Cardiac muscle cell (in vitro differentiated cells and primary cell): ENCODE data around the gene PRRC2A. TPM values are rescaled to one million over a fixed set of nuclear protein-coding genes. Genes with fewer than 3 reads are reported as not detected.

ENCODE experiments used
- DNase-seq, 2 donors: peaks; one replicate each; pipeline versions ENCODE4 v3.0.0 to v3.0.0-alpha.2; 2010 to 2017; ENCODE audit warnings: low read depth in 1 of 2, low spot score in 1 of 2
- H3K27ac ChIP-seq: fragments of 200-600 bp; sonication (generic); 2 replicates; pipeline ENCODE4 v1.5.1; 2016
- H3K27me3 ChIP-seq: fragments of 200-600 bp; sonication (generic); 2 replicates; pipeline ENCODE4 v1.6.0; 2016; ENCODE audit warnings: control low read depth
- H3K36me3 ChIP-seq: fragments of 200-600 bp; sonication (generic); 2 replicates; pipeline ENCODE4 v1.5.1; 2016; ENCODE audit warnings: control low read depth
- H3K4me1 ChIP-seq: fragments of 200-600 bp; sonication (generic); 2 replicates; pipeline ENCODE4 v1.8.1; 2017; ENCODE audit warnings: low read depth, mild to moderate bottlenecking, mixed run types
- H3K4me3 ChIP-seq: fragments of 200-600 bp; sonication (generic); 2 replicates; pipeline ENCODE4 v1.5.1; 2016; ENCODE audit warnings: mild to moderate bottlenecking
- H3K9me3 ChIP-seq: fragments of 200-600 bp; sonication (generic); 2 replicates; pipeline ENCODE4 v1.5.1; 2017; ENCODE audit warnings: low read depth, mild to moderate bottlenecking, control low read depth
- CTCF ChIP-seq: IDR thresholded peaks from 2 replicates; pipeline ENCODE4 v1.5.1; 2012; ENCODE audit warnings: low read depth, mild to moderate bottlenecking, low read length
- polyA plus RNA-seq: library from polyadenylated mRNA; unstranded; fragments of >200 nt; fragmentation: Nextera tagmentation; extraction: Ambion mirVana; gene quantifications from 2 replicates; pipeline ENCODE4 v1.2.1, GENCODE V29; 2016
- total RNA-seq: library from RNA; depleted of rRNA; stranded (reverse); fragments of >200 nt; gene quantifications from 2 replicates; pipeline ENCODE4 v1.2.3, GENCODE V29; 2016

Gene PRRC2A
- total and polyA plus RNA-seq, 2 experiments from 2014 or later, result 70.2 to 208 TPM

DNA sequence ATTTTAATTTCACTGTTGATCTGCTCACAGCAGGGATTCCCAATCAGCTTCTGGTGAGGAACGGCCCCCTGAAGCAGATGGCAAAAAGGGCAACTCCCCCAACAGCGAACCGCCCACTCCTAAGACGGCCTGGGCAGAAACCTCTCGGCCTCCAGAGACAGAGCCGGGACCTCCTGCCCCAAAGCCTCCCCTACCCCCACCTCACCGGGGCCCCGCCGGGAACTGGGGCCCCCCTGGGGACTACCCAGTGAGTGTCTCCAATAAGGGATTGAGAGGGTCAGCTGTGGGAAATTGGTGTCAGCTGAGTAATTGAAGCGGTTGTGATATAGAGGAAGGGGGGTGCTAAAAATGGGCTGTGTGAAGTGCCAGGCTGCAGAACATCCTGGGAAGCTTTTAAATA, 6.4 kb downstream of the PRRC2A start:
- Histone ChIP-seq H3K36me3 (peaks cover 85% of the 10 kb centered on the region), H3K27ac (no peak overlapping the region), H3K4me1 (peaks cover 4% of the 10 kb centered on the region), H3K27me3 (no peaks in the 10 kb centered on the region), H3K9me3 (no peaks in the 10 kb centered on the region), H3K4me3 (no peak overlapping the region)
- TF ChIP-seq CTCF, result no peak
- no peak for DNase-seq

DNA sequence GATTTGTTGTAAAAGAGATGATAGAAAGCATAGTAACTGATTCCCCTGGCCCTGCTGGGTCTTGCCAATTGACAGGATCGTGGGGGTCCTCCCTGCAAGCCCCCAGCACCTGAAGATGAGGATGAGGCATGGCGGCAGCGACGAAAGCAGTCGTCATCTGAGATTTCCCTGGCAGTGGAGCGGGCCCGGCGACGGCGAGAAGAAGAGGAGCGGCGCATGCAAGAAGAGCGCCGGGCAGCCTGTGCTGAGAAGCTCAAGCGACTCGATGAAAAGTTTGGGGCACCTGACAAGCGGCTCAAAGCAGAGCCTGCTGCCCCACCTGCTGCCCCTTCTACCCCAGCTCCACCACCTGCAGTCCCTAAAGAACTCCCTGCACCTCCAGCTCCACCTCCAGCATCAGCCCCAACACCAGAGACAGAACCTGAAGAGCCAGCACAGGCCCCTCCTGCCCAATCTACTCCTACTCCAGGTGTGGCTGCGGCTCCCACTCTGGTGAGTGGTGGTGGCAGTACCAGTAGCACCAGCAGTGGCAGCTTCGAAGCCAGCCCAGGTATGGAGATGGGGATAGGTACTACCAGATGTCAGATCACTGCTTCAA, 7.3 kb downstream of the PRRC2A start:
- Histone ChIP-seq H3K36me3 (peaks cover 87% of the 10 kb centered on the region), H3K9me3 (no peaks in the 10 kb centered on the region), H3K27ac (no peak overlapping the region), H3K4me1 (no peaks in the 10 kb centered on the region), H3K4me3 (no peak overlapping the region), H3K27me3 (no peaks in the 10 kb centered on the region)
- no peak for DNase-seq
- TF ChIP-seq CTCF, result no peak

- H3K4me3 ChIP-seq, result no peak overlapping the region
- peaks cover 90% of the 10 kb centered on the region for H3K36me3 ChIP-seq
- no peaks in the 10 kb centered on the region for H3K27me3 ChIP-seq
- H3K27ac ChIP-seq, result no peak overlapping the region
- no peak for TF ChIP-seq CTCF
- DNase-seq, result no peak
- H3K9me3 ChIP-seq, result no peaks in the 10 kb centered on the region
- H3K4me1 ChIP-seq, result no peaks in the 10 kb centered on the region
Observed at GRCh38 chr6:31629014-31629413, 8.5 kb downstream of the PRRC2A start.

DNA sequence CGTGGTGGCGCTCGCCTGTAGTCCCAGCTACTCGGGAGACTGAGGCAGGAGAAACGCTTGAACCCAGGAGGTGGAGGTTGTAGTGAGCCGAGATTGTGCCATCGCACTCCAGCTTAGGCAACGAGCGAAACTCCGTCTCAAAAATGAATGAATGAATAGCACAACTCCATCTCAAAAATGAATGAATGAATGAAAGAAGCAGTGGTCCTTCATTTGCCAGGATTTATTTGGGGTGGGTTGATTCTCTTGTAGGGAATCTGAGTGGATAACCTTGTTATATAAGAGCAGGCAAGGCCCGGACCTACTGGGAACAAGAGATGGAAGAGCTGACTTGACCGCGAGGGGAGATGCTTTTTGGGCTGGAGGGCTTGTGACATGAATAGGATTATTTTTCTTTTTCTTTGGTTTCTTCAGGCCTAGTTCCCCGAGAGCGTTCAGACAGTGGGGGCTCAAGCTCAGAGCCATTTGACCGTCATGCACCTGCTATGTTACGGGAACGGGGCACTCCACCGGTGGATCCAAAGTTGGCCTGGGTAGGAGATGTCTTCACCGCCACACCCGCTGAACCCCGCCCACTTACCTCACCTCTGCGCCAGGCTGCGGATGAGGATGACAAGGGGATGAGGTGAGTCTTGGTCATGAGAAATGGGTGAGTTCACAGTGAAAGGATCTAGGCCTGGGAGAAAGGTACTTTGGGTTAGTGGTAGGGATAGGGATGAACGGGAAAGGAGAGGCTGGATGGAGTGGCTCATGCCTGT, 9.8 kb downstream of the PRRC2A start:
- no peaks in the 10 kb centered on the region for H3K9me3 ChIP-seq
- no peaks in the 10 kb centered on the region for H3K4me1 ChIP-seq
- H3K27ac ChIP-seq, result peak overlapping the region; percentile 23
- H3K36me3 ChIP-seq, result peaks cover 91% of the 10 kb centered on the region
- no peak overlapping the region for H3K4me3 ChIP-seq
- no peaks in the 10 kb centered on the region for H3K27me3 ChIP-seq
- DNase-seq, result no peak
- no peak for TF ChIP-seq CTCF

DNA sequence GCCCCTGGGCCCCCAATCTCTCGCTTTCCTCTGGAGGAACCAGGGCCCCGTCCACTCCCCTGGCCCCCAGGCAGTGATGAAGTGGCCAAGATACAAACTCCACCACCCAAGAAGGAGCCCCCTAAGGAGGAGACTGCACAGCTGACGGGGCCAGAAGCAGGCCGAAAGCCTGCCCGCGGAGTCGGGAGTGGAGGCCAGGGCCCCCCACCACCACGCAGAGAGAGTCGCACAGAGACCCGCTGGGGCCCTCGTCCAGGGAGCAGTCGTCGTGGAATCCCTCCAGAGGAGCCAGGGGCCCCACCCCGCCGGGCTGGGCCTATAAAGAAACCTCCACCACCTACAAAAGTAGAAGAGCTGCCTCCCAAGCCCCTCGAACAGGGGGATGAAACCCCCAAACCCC, 10.7 kb downstream of the PRRC2A start:
- Histone ChIP-seq H3K4me1 (no peaks in the 10 kb centered on the region), H3K36me3 (peaks cover 91% of the 10 kb centered on the region), H3K9me3 (no peaks in the 10 kb centered on the region), H3K27ac (peak overlapping the region; percentile 23), H3K27me3 (no peaks in the 10 kb centered on the region), H3K4me3 (no peak overlapping the region)
- DNase-seq, result no peak
- no peak for TF ChIP-seq CTCF
